MM.1S (cell line): Measurements from ENCODE around the gene PLA2G6.

Experiments
- CTCF ChIP-seq: fragments of 300-600 bp; sonication (generic); IDR thresholded peaks from 2 replicates; pipeline ENCODE4 v1.5.1; 2016; ENCODE audit warnings: antibody characterized with exemption, low read length, mixed read lengths
- EZH2 ChIP-seq: fragments of 300-600 bp; sonication (generic); optimal IDR thresholded peaks from 2 replicates; pipeline ENCODE3; 2017; ENCODE audit warnings: low read depth, mild to moderate bottlenecking, antibody characterized with exemption, low read length, mixed read lengths

- TF ChIP-seq CTCF (no peak), EZH2 (no peak)
Measured at GRCh38 chr22:38115423-38116205, 66.0 kb downstream of the PLA2G6 start.
